Muscle layer of colon (tissue), 2 donors: Measurements from ENCODE around the gene ID1.
A peak's percentile ranks its signal among the peaks of the same experiment; 100 is the strongest.
"Not testable (repeated sequence)": the region's sequence is repeated elsewhere in the genome, so short reads cannot be mapped to it uniquely, and the experiment has no call there.

Experiments used
- H3K27ac ChIP-seq: one replicate; pipeline ENCODE4 v1.7.0; 2013; ENCODE audit warnings: low read depth, mild to moderate bottlenecking, low read length, moderate library complexity
- H3K27me3 ChIP-seq, 2 donors: one replicate each; pipeline ENCODE4 v1.7.0; 2013; ENCODE audit warnings: low read length in 2 of 2, mild to moderate bottlenecking in 2 of 2; ENCODE audit not compliant: insufficient read depth in 2 of 2, control insufficient read depth in 1 of 2
- H3K36me3 ChIP-seq: one replicate; pipeline ENCODE4 v1.7.0; 2013; ENCODE audit warnings: mild to moderate bottlenecking, low read length; ENCODE audit not compliant: insufficient read depth
- H3K4me1 ChIP-seq: one replicate; pipeline ENCODE4 v1.7.0; 2013; ENCODE audit warnings: mild to moderate bottlenecking, low read length; ENCODE audit not compliant: insufficient read depth
- H3K4me3 ChIP-seq, 2 donors: one replicate each; pipeline ENCODE4 v1.7.0; 2013; ENCODE audit warnings: low read length in 2 of 2, low read depth in 1 of 2, mild to moderate bottlenecking in 1 of 2, moderate library complexity in 1 of 2
- H3K9ac ChIP-seq: one replicate; pipeline ENCODE4 v1.7.0; 2013; ENCODE audit warnings: low read length
- H3K9me3 ChIP-seq: one replicate; pipeline ENCODE4 v1.7.0; 2013; ENCODE audit warnings: mild to moderate bottlenecking, low read length
- donor health status: abdominal sarcoma.
- donor health status: Adenocarcinoma of cecum.

Gene ID1

DNA sequence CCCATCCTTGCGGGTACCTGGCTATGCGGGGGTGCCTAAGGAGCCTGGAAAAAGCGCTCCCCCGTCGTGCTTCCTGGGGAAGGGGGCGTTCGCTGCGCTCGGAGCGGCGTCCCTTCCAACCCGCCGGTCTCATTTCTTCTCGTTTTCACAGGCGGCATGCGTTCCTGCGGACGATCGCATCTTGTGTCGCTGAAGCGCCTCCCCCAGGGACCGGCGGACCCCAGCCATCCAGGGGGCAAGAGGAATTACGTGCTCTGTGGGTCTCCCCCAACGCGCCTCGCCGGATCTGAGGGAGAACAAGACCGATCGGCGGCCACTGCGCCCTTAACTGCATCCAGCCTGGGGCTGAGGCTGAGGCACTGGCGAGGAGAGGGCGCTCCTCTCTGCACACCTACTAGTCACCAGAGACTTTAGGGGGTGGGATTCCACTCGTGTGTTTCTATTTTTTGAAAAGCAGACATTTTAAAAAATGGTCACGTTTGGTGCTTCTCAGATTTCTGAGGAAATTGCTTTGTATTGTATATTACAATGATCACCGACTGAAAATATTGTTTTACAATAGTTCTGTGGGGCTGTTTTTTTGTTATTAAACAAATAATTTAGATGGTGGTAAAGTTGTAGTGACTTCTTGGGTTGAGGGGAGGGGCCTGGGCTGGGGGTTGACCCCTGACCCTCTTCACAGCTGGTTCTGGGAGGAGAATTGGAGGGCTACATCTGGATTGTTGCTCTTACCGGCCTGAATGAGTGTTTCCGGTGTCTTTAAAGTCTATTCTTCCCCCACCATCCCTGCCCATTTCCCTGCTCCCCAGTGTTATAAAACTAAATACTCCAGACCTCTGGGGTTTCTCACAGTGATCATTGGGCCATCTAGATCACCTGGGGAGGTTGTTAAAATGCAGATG, 1.1 kb downstream of the ID1 start:
- Histone ChIP-seq H3K9me3 (no peaks in the 10 kb centered on the region), H3K4me1 (peaks cover 20% of the 10 kb centered on the region), H3K9ac (peak overlapping the region; percentile 61), H3K4me3 (peak overlapping the region; percentile 79 to 83), H3K27me3 (no peaks in the 10 kb centered on the region), H3K36me3 (no peaks in the 10 kb centered on the region), H3K27ac (peak overlapping the region; percentile 85)

DNA sequence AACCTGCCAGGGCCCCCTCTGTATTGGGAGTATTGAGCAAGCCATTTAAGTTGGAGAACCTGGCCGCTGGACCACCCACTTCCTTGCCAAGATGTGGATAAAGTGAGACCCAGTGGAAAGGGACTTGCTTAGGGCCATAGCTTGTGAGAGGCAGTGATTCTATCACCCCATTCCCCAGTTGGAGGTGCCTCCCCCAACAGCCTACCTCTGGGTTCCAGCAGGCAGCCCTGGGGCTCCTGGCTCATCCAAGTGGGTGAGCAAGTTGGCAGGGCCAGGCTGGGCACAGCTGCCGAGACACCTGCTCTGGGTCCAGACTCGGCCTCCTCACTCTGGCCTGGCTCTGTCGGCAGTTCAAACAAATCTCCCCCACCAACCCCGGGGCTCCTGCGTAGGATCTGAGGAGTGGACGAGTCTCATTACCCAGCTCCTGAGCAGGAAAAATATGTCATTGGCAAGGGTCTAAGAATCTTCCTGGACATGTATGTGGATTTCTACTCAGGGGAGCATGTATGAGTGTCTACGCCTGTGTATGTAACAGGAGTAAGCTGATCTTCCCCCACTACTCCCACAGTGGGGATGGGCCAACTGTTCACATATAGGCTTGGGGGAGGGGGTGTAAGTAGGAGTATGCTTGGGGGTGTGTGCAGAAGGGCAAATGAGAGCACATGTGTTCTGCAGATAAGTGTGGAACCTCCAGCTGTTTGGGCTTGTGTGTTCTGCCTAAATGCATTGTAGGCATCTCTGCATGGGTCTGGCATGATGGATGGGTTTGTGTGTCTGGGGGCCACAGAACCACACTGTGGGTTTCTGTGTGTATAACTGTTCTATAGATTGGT, 1.9 kb downstream of the ID1 start:
- peak overlapping the region; percentile 42 for H3K27ac ChIP-seq
- peak overlapping the region; percentile 79 to 83 for H3K4me3 ChIP-seq
- no peaks in the 10 kb centered on the region for H3K27me3 ChIP-seq
- H3K4me1 ChIP-seq: peaks cover 20% of the 10 kb centered on the region
- H3K9me3 ChIP-seq: no peaks in the 10 kb centered on the region
- H3K36me3 ChIP-seq: no peaks in the 10 kb centered on the region
- peak overlapping the region; percentile 61 for H3K9ac ChIP-seq

- Histone ChIP-seq H3K4me3 (peak overlapping the region in 1 of 2 donors; percentile 83), H3K27ac (peak overlapping the region; percentile 42), H3K27me3 (no peaks in the 10 kb centered on the region), H3K36me3 (no peaks in the 10 kb centered on the region), H3K9ac (no peak overlapping the region), H3K4me1 (peaks cover 20% of the 10 kb centered on the region), H3K9me3 (no peaks in the 10 kb centered on the region)
Observed at GRCh38 chr20:31607640-31608250, 2.7 kb downstream of the ID1 start.

- no peak overlapping the region for H3K4me3 ChIP-seq
- H3K27ac ChIP-seq: peak overlapping the region; percentile 22
- H3K4me1 ChIP-seq: peaks cover 20% of the 10 kb centered on the region
- no peaks in the 10 kb centered on the region for H3K27me3 ChIP-seq
- no peaks in the 10 kb centered on the region for H3K36me3 ChIP-seq
- no peaks in the 10 kb centered on the region for H3K9me3 ChIP-seq
- no peak overlapping the region for H3K9ac ChIP-seq
Observed at GRCh38 chr20:31608251-31608945, 3.3 kb downstream of the ID1 start.

DNA sequence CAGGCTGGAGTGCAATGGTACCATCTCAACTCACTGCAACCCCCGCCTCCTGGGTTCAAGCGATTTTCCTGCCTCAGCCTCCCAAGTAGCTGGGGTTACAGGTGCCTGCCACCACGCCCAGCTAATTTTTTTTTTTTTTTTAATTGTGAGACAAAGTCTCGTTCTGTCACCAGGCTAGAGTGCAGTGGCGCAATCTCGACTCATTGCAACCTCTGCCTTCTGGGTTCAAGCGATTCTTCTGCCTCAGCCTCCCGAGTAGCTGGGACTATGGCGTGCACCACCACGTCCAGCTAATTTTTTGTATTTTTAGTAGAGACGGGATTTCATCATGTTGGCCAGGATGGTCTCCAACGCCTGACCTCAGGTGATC, 7.2 kb downstream of the ID1 start:
- peaks cover 12% of the 10 kb centered on the region for H3K4me1 ChIP-seq
- H3K9me3 ChIP-seq, H3K36me3 ChIP-seq, H3K27me3 ChIP-seq, H3K27ac ChIP-seq, H3K4me3 ChIP-seq, H3K9ac ChIP-seq: not testable (repeated sequence)

- Histone ChIP-seq H3K27ac (no peak overlapping the region), H3K4me3 (no peak overlapping the region), H3K27me3 (no peaks in the 10 kb centered on the region), H3K36me3 (no peaks in the 10 kb centered on the region), H3K4me1 (no peaks in the 10 kb centered on the region), H3K9me3 (no peaks in the 10 kb centered on the region), H3K9ac (no peak overlapping the region)
Observed at GRCh38 chr20:31615416-31615815, 10.3 kb downstream of the ID1 start.

- H3K36me3 ChIP-seq: no peaks in the 10 kb centered on the region
- H3K27me3 ChIP-seq: no peaks in the 10 kb centered on the region
- H3K4me3 ChIP-seq: no peak overlapping the region
- H3K9me3 ChIP-seq: no peaks in the 10 kb centered on the region
- no peaks in the 10 kb centered on the region for H3K4me1 ChIP-seq
- H3K27ac ChIP-seq: no peak overlapping the region
- no peak overlapping the region for H3K9ac ChIP-seq
Observed at GRCh38 chr20:31617432-31618104, 12.5 kb downstream of the ID1 start.

GRCh38 chr20:31620246-31620645, 15.2 kb downstream of the ID1 start:
- no peaks in the 10 kb centered on the region for H3K36me3 ChIP-seq
- H3K27me3 ChIP-seq: no peaks in the 10 kb centered on the region
- H3K4me1 ChIP-seq: no peaks in the 10 kb centered on the region
- no peak overlapping the region for H3K9ac ChIP-seq
- H3K9me3 ChIP-seq: no peaks in the 10 kb centered on the region
- no peak overlapping the region for H3K27ac ChIP-seq
- no peak overlapping the region for H3K4me3 ChIP-seq

DNA sequence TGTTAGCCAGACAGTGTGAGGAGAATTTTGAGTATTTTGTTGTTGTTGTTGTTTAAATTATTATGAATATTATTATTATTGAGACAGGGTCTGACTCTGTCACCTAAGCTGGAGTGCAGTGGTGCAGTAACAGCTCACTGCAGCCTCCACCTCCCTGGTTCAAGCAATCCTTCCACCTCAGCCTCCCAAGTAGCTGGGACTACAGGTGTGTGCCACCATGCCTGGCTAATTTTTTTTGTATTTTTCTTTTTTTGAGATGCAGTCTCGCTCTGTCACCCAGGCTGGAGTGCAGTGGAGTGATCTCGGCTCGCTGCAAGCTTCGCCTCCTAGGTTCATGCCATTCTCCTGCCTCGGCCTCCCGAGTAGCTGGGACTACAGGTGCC, 18.0 kb downstream of the ID1 start:
- not testable (repeated sequence) for H3K9me3 ChIP-seq, H3K4me1 ChIP-seq, H3K27me3 ChIP-seq, H3K4me3 ChIP-seq, H3K36me3 ChIP-seq, H3K9ac ChIP-seq, H3K27ac ChIP-seq

DNA sequence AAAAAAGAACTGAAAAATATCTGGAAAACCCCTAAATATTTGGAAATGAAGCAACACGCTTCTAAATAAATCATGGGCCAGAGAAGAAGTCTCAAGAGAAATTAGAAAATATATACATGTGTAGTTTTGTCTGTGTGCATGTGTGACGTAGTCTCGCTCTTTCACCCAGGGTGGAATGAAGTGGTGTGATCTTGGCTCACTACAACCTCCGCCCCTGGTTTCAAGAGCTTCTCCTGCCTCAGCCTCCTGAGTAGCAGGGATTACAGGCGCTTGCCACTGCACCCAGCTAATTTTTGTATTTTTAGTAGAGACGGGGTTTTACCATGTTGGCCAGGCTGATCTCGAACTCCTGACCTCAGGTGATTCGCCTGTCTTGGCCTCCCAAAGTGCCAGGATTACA, 21.4 kb downstream of the ID1 start:
- not testable (repeated sequence) for H3K36me3 ChIP-seq, H3K9ac ChIP-seq, H3K4me3 ChIP-seq, H3K27me3 ChIP-seq, H3K9me3 ChIP-seq, H3K4me1 ChIP-seq, H3K27ac ChIP-seq

DNA sequence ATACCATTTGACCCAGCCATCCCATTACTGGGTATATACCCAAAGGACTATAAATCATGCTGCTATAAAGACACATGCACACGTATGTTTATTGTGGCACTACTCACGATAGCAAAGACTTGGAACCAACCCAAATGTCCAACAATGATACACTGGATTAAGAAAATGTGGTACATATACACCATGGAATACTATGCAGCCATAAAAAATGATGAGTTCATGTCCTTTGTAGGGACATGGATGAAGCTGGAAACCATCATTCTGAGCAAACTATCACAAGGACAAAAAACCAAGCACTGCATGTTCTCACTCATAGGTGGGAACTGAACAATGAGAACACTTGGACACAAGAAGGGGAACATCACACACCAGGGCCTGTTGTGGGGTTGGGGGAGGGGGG, 23.0 kb downstream of the ID1 start:
- H3K9ac ChIP-seq, H3K4me1 ChIP-seq, H3K9me3 ChIP-seq, H3K27ac ChIP-seq, H3K27me3 ChIP-seq, H3K36me3 ChIP-seq, H3K4me3 ChIP-seq: not testable (repeated sequence)
